GM19238 (cell line): Measurements from ENCODE around the gene CCDC9B.
A peak's percentile ranks its signal among the peaks of the same experiment; 100 is the strongest.

Source experiments
- DNase-seq: peaks from one replicate; pipeline ENCODE4 v3.0.0; 2011; ENCODE audit warnings: low spot score; ENCODE audit not compliant: insufficient read length

Gene CCDC9B

DNA sequence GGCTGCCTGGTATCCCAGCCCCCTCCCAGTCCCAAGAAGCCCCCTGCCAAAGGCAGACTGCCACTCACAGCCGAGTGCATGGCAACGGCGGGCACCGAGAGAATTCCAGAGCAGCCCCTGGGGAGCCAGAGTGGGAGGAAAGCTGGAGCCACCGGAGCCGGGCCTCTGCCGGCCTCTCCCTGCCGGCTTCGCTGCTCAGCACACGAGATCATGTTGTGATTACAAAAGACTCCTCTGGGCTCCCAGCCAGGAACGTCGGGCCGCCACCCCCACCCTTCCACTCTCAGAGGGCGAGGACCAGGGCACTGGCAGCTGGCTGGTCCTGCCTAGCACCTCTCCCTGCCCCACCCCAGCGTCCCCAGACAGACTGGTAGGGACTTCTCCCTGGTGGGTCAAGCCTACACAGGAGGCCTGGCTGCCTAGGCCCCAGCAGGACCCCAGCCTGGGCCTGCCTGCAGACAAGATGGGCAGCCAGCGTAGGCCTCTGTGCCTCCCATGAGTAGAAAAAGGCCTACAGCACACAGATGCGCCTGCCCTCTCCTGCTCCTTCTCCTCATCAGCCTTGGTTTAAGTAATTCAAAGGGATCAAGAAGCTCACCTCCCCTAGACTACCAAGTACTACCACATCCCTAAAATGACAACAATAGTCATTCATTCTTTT lies at the start of gene CCDC9B:
CCDC9B (minus strand) TSS at position 200 of the 661 bp plus-strand sequence; CDS start at position 80, 120 bp downstream.
- DNase-seq, result no peak

DNA sequence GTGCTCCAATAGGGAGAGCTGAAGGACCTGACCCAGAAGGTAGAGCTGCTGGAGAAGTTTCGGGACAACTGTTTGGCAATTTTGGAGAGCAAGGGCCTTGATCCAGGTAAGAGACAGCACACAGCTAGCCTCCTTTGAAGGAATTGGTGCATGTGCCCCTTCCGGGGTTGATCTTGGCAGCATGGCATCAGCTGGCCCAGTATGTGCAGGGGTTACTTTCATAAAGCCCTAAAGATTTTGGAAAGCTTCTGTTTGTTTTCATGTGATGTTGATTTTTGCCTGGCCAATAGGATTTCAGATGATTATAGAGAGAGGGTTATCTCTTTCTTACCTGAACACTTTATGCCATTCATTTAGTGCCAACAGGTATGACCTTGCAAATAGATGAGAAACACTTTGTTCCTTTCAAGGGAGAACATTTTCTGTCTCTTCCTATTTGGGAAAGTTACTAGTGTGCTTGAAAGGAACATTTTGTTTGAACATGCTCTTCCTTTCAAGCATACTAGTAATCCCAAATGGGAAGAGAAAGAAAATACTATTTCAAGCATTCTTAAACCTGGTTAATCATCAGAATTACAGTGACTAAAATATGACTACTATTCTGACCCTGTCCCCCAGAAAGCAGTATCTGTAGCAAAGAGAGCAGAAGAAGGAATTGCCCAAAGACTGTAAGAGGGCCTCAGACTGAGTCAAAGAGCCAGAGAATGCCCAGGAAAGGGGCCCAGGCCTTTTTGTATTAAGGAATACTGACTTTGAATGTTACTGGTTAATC lies 49.3 kb upstream of the CCDC9B start:
- no peak for DNase-seq

DNA sequence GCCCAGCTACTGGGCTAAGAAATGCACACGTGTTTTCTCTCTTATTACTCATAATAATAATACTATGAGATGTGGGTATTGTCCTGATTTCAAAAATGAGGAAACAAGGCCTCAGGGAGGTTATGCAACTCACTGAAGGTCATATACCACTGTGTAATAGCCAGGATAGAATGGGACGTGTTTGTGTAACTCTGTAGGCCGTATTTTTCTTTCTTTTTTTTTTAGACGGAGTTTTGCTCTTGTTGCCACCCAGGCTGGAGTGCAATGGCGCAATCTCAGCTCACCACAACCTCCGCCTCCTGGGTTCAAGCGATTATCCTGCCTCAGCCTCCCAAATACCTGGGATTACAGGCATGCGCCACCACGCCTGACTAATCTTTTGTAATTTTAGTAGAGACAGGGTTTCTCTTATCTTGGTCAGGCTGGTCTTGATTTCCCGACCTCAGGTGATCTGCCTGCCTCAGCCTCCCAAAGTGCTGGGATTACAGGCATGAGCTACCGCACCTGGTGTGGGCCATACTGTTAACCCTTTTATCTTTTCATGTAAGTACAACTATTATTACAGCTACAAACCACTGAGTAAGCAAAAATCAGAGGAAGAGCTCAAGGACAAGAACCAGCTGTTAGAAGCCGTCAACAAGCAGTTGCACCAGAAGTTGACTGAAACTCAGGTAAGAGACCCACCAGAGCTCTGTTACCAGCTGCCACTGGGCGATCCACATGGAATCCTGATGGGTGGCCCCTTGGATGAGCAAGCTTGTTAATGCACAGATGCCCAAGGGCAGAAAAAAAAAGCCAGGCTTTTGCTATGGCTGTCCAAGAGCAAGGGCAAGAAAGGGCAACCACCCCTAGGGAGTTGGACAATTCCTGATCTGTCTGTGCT lies 48.4 kb upstream of the CCDC9B start:
- no peak for DNase-seq

DNA sequence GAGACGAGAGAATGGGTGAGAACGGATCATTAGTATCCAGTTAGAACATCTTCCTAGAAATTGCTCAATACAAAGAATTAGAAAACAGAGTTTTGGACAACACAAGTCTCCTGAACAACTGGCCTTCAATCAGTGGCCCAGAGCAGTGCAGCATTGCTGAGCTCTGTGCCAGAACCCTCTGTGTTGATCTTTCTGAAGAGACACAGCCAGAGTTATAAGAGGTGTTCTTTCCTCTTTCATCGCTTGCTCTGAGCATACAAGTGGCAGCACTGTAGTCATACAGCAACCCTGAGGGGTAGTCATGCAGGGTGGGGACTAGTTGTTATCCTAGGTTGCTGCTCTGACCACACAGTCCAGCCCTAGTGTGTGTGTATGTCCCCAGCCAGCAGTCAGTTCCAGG lies 45.7 kb upstream of the CCDC9B start:
- DNase-seq, result no peak

DNA sequence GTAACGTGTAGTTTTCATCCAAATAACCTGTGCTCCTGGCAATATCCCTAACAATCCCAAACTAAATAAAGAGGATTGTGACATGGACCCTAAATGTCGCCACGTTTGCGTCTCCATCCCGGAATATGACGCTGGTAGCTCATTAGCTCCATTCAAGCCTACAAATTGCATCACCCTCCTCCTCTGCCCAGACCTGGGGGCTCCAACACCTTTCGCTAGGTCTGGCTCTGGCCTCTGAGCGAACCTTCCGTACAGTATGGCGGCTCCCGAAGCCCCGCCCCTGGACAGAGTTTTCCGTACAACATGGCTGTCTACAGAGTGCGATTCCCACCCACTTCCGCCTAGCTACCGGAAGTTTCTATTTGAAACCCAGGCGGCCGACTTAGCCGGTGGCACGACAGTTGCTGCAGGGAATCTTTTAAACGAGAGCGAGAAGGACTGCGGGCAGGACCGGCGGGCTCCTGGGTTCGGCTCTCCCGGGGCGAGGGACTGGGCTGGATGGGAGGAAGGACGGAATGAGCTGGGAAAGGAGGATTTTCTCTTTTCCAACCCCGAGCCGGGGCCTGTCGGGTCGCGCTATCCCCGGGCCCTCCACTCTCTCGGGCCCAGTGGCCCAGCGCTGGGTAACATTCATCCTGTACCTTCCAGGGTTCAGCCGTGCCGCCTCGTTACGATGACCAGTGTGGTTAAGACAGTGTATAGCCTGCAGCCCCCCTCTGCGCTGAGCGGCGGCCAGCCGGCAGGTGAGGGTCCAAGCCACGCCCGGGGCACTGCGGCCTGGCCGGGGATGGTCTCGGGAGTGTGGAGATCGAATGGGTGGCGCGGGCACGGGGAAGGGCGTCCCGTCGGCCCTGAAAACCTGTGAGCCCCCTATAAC lies 42.1 kb upstream of the CCDC9B start, which contains the start of gene KNSTRN:
KNSTRN (plus strand) TSS at position 142 of the 877 bp plus-strand sequence; CDS start at position 257, 115 bp downstream.
- DNase-seq, result peak; percentile 88

DNA sequence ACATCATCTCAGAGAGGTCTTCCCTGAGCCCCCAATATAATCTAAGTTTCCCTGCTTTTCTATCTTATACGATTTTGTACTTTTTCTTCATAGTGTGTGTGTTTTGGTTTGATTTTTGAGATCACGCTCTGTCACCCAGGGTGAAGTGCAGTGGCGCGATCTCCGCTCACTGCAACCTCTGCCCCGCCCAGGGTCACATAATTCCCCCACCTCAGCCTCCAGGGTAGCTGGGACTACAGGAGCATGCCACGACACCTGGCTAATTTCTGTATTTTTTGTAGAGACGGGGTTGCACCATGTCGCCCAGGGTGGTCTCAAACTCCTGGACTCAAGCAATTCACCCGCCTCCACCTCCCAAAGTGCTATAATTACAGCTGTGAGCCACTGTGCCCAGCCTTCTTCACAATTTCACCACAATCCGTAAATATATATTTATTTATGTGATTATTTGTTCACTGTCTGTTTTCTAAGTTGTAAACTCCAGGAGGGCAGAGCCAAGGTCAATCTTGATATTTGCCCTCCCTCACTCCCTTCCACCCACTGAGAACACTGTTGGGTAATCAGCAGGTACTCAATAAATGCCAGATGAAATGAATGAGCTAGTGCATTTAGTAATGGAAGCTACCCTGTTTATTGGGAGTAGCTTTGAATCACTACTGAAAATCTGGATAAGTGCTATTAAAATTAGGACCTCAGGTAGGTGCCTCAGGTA lies 41.2 kb upstream of the CCDC9B start:
- no peak for DNase-seq

DNA sequence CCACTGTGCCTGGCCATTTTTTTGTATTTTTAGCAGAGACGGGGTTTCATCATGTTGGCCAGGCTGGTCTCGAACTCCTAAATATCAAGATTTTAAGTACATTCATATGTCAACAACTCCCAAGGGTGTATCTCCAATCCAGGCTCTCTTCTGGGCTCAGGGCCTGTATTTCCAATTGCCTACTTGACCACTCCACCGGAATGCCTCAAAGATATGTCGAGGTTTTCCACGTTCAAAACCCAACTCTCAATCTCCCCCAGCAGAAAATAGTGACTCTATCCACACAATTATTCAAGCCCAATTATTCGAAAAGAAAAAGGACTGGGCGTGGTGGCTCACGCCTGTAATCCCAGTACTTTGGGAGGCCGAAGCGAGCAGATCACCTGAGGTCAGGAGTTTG lies 39.9 kb upstream of the CCDC9B start:
- DNase-seq, result no peak

DNA sequence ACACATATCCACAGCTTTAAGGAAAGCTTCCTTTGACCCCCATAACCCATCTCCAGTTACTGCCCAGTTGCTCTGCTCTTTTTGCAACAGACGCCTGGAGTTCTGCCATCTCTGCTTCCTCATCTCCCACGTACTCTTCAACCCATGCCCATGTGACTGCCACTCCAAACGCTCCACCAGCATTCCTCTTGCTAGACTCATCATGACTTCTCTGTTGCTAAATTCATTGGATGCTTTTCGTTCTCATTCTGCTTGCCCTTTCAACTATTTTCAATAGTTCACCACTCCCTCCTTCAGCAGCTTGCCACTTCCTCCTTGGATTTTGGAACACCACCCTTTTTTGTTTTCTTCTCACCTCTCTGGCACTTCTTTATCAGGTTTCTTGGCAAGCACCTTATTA lies 39.1 kb upstream of the CCDC9B start:
- no peak for DNase-seq

DNA sequence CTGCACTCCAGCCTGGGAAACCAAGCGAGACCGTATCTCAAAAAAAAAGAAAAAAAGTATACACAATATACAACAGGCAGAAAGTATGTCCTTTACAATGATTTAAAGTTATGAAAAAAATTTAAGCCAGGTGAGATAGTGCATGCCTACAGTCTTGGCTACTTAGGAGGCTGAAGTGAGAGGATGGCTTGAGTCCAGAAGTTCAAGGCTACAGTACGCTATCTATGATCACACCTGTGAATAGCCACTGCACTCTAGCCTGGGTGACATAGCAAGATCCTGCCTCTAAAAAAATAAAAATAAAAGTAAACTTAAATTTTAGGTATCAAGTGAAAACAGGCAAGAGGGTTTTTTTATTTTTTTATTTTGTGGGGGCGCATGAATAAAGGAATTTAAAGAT lies 38.6 kb upstream of the CCDC9B start:
- no peak for DNase-seq

DNA sequence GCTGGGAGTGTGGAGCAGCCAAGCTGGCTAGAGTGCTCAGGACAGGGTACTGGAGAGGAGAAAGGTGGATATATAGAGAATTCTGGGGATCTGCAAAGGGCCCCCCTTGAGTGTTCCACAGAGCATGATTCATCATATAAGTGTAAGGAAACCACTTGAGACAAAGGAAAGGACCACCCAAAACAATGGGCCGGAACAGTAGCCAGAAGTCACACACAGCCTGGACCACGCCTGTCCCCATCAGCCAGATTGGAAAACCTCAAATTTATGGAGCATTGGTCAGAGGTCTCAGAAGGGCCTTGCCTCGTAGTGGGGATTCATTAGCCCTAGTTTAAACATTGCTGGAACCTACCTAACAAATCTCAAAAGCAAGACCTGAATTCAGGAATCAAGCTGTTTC lies 36.9 kb upstream of the CCDC9B start:
- no peak for DNase-seq

DNA sequence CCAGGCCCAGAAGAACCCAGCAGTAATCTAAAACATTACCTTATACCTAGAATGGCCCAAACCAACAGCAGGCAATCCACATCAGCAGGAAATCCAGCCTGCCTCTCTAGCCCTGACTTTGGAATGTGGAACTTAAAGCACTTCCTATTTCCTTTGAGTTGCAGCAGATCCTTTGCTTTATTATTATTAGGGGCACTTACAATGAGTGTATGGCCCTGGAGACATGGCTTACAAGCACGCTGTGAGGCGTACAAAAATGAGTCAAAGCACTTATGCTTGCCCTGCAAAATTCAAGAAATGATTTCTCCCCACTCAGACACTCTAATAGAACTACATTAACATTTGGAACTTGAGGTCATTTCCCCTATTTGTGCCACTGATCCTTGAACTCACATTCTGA lies 32.2 kb upstream of the CCDC9B start:
- DNase-seq, result no peak

DNA sequence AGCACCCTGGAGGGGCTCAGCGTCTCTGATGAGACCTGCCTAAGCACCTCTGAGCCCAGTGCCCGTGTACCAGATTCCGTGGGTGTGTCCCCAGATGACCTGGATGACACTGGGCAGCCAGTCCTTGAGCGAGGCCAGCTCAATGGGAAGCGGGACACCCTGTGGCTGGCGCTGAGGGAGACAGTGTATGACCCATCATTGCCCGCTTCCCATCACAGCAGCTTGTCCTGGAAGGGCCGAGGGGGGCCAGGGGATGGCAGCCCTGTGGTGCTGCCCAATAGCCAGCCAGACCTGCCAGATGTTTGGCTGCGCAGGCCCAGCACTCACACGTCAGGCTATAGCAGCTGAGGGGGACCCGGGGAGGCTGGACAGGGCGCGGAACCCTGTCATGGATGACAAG lies 29.2 kb upstream of the CCDC9B start:
- no peak for DNase-seq

DNA sequence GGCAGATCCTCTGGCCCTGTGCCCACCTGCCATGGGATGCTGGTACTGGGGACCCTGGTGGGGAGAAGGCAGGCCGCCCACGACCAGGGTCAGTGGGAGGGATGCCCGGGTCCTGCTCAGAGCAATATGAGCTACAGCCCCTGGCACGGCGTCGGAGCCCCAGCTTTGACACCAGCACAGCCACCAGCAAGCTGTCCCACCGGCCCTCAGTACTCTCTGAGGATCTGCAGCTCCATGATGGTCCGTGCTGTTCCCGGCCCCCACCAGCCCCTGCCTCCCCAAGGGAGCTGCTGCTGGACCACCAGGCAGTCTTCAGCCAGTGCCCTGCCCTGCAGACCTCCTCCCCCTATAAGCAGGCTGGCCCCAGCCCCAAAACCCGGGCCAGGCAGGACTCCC lies 28.7 kb upstream of the CCDC9B start:
- DNase-seq, result no peak

DNA sequence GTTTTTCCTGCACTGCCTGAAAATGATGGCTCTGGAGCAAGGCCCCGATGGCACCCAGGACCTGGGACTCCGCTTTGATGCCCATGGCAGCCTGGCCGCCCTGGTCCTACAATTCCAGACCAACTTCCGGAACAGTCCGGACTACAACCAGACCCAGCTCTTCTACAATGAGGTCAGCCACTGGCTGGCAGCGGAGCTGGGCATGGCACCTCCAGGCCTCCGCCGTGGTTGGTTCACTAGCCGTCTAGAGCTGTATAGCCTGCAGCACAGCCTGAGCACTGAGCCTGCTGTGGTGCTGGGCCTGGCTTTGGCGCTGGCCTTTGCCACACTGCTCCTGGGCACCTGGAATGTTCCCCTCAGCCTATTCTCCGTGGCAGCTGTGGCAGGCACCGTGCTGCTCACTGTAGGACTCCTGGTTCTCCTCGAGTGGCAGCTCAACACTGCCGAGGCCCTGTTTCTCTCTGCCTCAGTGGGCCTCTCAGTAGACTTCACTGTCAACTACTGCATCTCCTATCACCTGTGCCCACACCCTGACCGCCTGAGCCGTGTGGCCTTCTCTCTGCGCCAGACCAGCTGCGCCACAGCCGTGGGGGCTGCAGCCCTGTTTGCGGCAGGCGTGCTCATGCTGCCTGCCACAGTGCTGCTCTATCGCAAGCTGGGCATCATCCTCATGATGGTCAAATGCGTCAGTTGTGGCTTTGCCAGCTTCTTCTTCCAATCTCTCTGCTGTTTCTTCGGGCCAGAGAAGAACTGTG lies 28.2 kb upstream of the CCDC9B start:
- no peak for DNase-seq

DNA sequence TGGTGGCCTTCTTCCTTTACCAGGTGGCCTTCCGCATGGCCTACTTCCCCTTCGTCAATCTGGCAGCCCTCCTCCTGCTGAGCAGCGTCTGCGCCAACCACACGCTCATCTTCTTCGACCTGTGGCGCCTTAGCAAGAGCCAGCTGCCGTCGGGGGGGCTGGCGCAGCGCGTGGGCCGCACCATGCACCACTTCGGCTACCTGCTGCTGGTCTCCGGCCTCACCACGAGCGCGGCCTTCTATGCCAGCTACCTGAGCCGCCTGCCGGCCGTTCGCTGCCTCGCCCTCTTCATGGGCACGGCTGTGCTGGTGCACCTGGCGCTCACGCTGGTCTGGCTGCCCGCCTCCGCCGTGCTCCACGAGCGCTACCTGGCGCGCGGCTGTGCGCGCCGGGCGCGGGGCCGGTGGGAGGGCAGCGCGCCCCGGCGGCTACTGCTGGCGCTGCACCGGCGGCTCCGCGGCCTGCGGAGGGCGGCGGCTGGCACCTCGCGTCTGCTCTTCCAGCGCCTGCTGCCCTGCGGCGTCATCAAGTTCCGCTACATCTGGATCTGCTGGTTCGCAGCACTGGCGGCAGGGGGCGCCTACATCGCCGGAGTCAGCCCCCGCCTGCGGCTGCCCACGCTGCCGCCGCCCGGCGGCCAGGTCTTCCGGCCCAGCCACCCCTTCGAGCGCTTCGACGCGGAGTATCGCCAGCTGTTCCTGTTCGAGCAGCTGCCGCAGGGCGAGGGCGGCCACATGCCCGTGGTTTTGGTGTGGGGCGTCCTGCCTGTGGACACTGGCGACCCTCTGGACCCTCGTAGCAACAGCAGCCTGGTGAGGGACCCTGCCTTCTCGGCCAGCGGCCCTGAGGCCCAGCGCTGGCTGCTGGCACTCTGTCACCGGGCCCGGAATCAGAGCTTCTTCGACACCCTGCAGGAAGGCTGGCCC lies 27.2 kb upstream of the CCDC9B start:
- peak; percentile 92 for DNase-seq

DNA sequence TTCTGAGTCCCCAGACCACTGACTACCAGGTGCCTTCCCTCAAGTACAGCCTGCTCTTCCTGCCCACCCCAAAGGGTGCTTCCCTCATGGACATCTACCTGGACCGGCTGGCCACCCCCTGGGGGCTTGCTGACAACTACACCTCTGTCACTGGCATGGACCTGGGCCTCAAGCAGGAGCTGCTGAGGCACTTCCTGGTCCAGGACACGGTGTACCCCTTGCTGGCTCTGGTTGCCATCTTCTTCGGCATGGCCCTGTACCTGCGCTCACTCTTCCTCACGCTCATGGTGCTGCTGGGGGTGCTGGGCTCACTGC lies 26.6 kb upstream of the CCDC9B start:
- DNase-seq, result no peak

DNA sequence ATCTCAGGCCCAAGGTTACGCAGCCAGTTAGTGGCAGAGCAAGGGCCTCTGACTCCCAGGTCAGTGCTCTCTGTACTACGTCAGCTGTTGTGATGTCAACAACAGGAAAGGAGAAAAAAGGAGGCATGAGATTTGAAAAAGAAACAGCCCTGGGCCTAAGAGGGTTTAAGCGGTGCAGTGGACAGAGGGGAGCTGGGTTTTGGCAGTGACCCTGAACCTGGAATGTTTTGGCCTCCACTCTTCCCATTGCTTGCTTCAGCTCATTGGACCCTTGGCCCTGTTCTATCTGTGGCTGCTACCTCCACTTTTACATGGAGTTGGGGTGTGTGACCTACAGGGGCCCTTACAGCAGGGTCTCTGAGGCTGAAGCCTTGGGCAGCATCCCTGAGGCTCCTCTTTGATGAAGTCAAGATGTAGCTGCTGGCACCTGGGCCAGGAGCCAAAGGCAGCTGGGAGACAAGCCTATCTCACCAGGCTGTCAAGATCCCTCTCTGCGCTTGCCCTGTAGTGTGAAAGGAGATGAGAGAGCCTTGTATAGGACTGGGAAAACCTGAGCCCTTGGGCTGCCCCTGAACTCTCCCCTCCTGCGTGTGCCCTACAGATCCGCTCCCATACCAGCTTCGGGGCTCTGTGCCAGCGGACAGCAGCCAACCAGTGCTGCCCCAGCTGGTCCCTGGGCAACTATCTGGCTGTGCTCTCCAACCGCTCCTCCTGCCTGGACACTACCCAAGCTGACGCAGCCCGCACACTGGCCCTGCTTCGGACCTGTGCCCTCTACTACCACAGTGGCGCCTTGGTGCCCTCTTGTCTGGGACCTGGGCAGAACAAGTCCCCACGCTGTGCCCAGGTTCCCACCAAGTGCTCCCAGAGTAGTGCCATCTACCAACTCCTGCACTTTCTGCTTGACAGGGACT lies 26.0 kb upstream of the CCDC9B start:
- no peak for DNase-seq
